Transverse colon (tissue), 4 donors: ENCODE results near the gene CBLB. TPM values are rescaled to one million over a fixed set of nuclear protein-coding genes. Genes with fewer than 3 reads are reported as not detected.

Experiments
- DNase-seq: peaks from one replicate; pipeline ENCODE4 v3.0.0-alpha.2; 2019
- H3K27ac ChIP-seq, 4 donors: fragments of 200-600 bp; sonication (generic); 2 replicates each; pipeline ENCODE4 v1.5.1; 2016 to 2018; ENCODE audit warnings: inconsistent platforms in 4 of 4
- H3K27me3 ChIP-seq: fragments of 200-600 bp; sonication (generic); 2 replicates; pipeline ENCODE4 v1.5.1; 2017; ENCODE audit warnings: inconsistent platforms
- H3K36me3 ChIP-seq, 4 donors: fragments of 200-600 bp; sonication (generic); 2 replicates each; pipeline ENCODE4 v1.5.1; 2017 to 2019; ENCODE audit warnings: inconsistent platforms in 4 of 4
- H3K4me1 ChIP-seq, 4 donors: fragments of 200-600 bp; sonication (generic); 2 replicates each; pipeline ENCODE4 v1.5.1; 2017 to 2020; ENCODE audit warnings: inconsistent platforms in 4 of 4
- H3K4me3 ChIP-seq, 4 donors: fragments of 200-600 bp; sonication (generic); 1 replicate in 1 of 4; 2 replicates in 3 of 4; pipeline versions ENCODE4 v1.5.1 to v1.6.1; 2017 to 2019; ENCODE audit warnings: inconsistent platforms in 4 of 4
- H3K9me3 ChIP-seq, 2 donors: fragments of 200-600 bp; sonication (generic); 2 replicates each; pipeline ENCODE4 v1.5.1; 2017 to 2019; ENCODE audit warnings: inconsistent platforms in 2 of 2
- CTCF ChIP-seq, 5 experiments: fragments of 200-600 bp in 3 of 5; fragments of 450-650 bp in 2 of 5; sonication (generic) in 3 of 5; IDR thresholded peaks; 1 replicate in 2 of 5; 2 replicates in 3 of 5; pipeline ENCODE4 v1.5.1; 2016 to 2017; ENCODE audit warnings: antibody characterized with exemption in 5 of 5, inconsistent platforms in 3 of 5, mild to moderate bottlenecking in 2 of 5, moderate library complexity in 1 of 5
- EP300 ChIP-seq: sonication (generic); formaldehyde crosslinking; IDR thresholded peaks from one replicate; pipeline ENCODE4 v1.6.1; 2017; ENCODE audit warnings: antibody characterized with exemption, low read depth
- POLR2A ChIP-seq: fragments of 450-650 bp; IDR thresholded peaks from one replicate; pipeline ENCODE4 v1.6.1; 2016; ENCODE audit warnings: antibody characterized with exemption, mild to moderate bottlenecking, moderate library complexity
- POLR2AphosphoS5 ChIP-seq, 3 donors: sonication (generic); formaldehyde crosslinking; IDR thresholded peaks; one replicate each; pipeline ENCODE4 v1.6.1; 2016; ENCODE audit warnings: antibody characterized with exemption in 3 of 3
- WGBS, 2 donors: methylation state at CpG; one replicate each; pipeline ENCODE4 v1.1.5; 2018; ENCODE audit warnings: low coverage in 1 of 2; 5-methylcytosine and 5-hydroxymethylcytosine counted together
- in situ Hi-C, 4 donors: fragments of 200-750 bp; cut with MboI; loops; one replicate each; pipeline versions ENCODE4 v1.15.0 to v1.15.1; 2017; ENCODE audit warnings: low sequenced_read_pairs in 3 of 4, low pct_ligation_motif_present in 1 of 4, low pct_unique_long_range_greater_than_20kb in 1 of 4
- intact Hi-C: fragments of 100-400 bp; cut with DNase I; formaldehyde crosslinking; loops from one replicate; pipeline ENCODE4 v1.15.1; 2023; ENCODE audit warnings: low total_unique reads
- total RNA-seq, 4 donors: library from RNA; depleted of rRNA; stranded (reverse); fragments of >200 nt; gene quantifications; one replicate each; pipeline ENCODE4 v1.1.0, GENCODE V29; 2016

CBLB gene
- total RNA-seq, 4 donors from 2014 or later, result 25.1 to 76.2 (median 63.6) TPM

- Histone ChIP-seq H3K36me3 (peaks cover 0 to 2% (median 0%) of the 10 kb centered on the region in 4 donors), H3K4me3 (no peak overlapping the region), H3K9me3 (no peaks in the 10 kb centered on the region), H3K27ac (no peak overlapping the region), H3K4me1 (peaks cover 0 to 58% (median 21%) of the 10 kb centered on the region in 4 donors), H3K27me3 (no peaks in the 10 kb centered on the region)
- WGBS, 2 donors, result 92 to 97% methylated on average over 4 of the region's 4 CpGs
- TF ChIP-seq EP300, result no peak
- TF ChIP-seq CTCF (IDR thresholded peaks at IDR 0.05), result no peak
- no peak for TF ChIP-seq POLR2AphosphoS5 (IDR thresholded peaks at IDR 0.05)
- no peak for TF ChIP-seq POLR2A
- no peak for DNase-seq
- intact Hi-C loops, result no loop called here
- in situ Hi-C loops, result loop anchor here in 1 of 4 donors (25.0 kb wide), 1 partner anchor 177 kb away; no protein-coding TSS in a partner anchor
These were observed 4.6 kb downstream of the CBLB start for GRCh38 chr3:105864212-105864611.

DNA sequence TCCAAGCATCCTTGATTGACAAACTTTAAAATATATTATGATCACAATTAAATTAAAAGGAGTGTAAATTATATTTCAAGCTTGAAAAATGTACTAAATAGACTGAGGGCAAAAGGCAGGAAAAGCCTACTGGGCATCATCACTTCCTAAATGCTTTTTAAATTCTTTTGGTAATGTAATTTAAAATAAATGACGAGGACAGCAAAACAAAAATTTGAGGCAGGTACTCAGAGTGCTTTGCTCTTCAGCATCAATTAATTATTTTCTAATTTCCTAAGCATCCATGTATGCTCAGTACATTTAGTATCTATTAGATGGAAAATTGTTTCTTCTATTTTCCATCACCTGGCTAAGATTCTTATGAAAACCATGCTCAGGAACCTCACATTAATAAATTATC, 5.2 kb downstream of the CBLB start:
- in situ Hi-C loops (loop anchor here in 1 of 4 donors (25.0 kb wide), 1 partner anchor 176 kb away; no protein-coding TSS in a partner anchor), intact Hi-C loops (no loop called here)
- Histone ChIP-seq H3K9me3 (no peaks in the 10 kb centered on the region), H3K36me3 (peaks cover 0 to 7% (median 0%) of the 10 kb centered on the region in 4 donors), H3K27ac (no peak overlapping the region), H3K4me1 (peaks cover 0 to 58% (median 21%) of the 10 kb centered on the region in 4 donors), H3K27me3 (no peaks in the 10 kb centered on the region), H3K4me3 (no peak overlapping the region)
- WGBS, 2 donors, result 89 to 100% methylated on average over 1 of the region's 1 CpG
- DNase-seq, result no peak
- TF ChIP-seq EP300 (no peak), POLR2A (no peak), POLR2AphosphoS5 (IDR thresholded peaks at IDR 0.05) (no peak), CTCF (IDR thresholded peaks at IDR 0.05) (no peak)

GRCh38 chr3:105862217-105862616, 6.6 kb downstream of the CBLB start:
- no peak for DNase-seq
- intact Hi-C loops, result no loop called here
- Histone ChIP-seq H3K9me3 (no peaks in the 10 kb centered on the region), H3K27ac (no peak overlapping the region), H3K36me3 (peaks cover 0 to 7% (median 0%) of the 10 kb centered on the region in 4 donors), H3K4me3 (no peak overlapping the region), H3K4me1 (peaks cover 4 to 63% (median 19%) of the 10 kb centered on the region in 4 donors), H3K27me3 (no peaks in the 10 kb centered on the region)
- WGBS, 2 donors, result 69 to 81% methylated on average over 3 of the region's 3 CpGs
- TF ChIP-seq EP300 (no peak), CTCF (IDR thresholded peaks at IDR 0.05) (no peak), POLR2A (no peak), POLR2AphosphoS5 (IDR thresholded peaks at IDR 0.05) (no peak)
- in situ Hi-C loops, result loop anchor here in 1 of 4 donors (25.0 kb wide), 1 partner anchor 175 kb away; no protein-coding TSS in a partner anchor

DNA sequence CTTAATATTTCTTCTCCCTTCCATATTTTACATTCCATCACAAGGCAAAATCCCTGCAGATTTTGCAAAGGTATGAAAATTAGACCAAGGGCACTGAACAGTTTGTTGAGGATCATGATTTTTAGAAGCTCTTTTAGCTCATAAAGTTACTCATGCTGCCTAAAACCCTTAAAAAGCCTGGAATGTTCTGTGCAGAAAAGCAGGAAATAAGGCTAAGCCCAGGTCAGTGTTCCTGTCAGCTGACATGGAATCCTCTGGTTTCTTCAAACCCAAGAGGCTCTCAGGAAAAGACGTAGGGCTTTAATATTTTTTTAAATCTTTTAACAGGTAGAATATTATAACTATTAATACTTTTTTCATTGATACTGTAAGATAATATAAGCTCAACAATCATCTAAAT, 8.2 kb downstream of the CBLB start:
- 71 to 82% methylated on average over 1 of the region's 1 CpG for whole genome bisulfite sequencing, 2 donors
- no peak overlapping the region for H3K4me3 ChIP-seq
- H3K36me3 ChIP-seq, result peaks cover 0 to 7% (median 1%) of the 10 kb centered on the region in 4 donors
- H3K27ac ChIP-seq, result no peak overlapping the region
- no peaks in the 10 kb centered on the region for H3K27me3 ChIP-seq
- in situ Hi-C loops (loop anchor here in 1 of 4 donors (25.0 kb wide), 1 partner anchor 173 kb away; no protein-coding TSS in a partner anchor), intact Hi-C loops (no loop called here)
- no peak for DNase-seq
- no peaks in the 10 kb centered on the region for H3K9me3 ChIP-seq
- TF ChIP-seq POLR2AphosphoS5 (IDR thresholded peaks at IDR 0.05), result no peak
- no peak for TF ChIP-seq POLR2A
- peaks cover under 1 to 47% (median 8%) of the 10 kb centered on the region in 4 donors for H3K4me1 ChIP-seq

GRCh38 chr3:105858017-105858416, 10.8 kb downstream of the CBLB start:
- no peak overlapping the region for H3K27ac ChIP-seq
- WGBS, 2 donors, result 81 to 92% methylated on average over 3 of the region's 3 CpGs
- no peaks in the 10 kb centered on the region for H3K9me3 ChIP-seq
- H3K4me1 ChIP-seq, result peaks cover 0 to 25% (median 5%) of the 10 kb centered on the region in 4 donors
- H3K4me3 ChIP-seq, result no peak overlapping the region
- no peaks in the 10 kb centered on the region for H3K27me3 ChIP-seq
- in situ Hi-C loops, result loop anchor here in 1 of 4 donors (25.0 kb wide), 1 partner anchor 171 kb away; no protein-coding TSS in a partner anchor
- H3K36me3 ChIP-seq, result peaks cover 0 to 11% (median 1%) of the 10 kb centered on the region in 4 donors
- TF ChIP-seq POLR2A (no peak), POLR2AphosphoS5 (IDR thresholded peaks at IDR 0.05) (no peak), EP300 (no peak), CTCF (IDR thresholded peaks at IDR 0.05) (no peak)
- no peak for DNase-seq
- intact Hi-C loops, result no loop called here
